Mucosa of stomach (tissue), 1 donor: ENCODE data around the gene HSD11B2.

ENCODE experiments used
- H3K27me3 ChIP-seq: one replicate; pipeline ENCODE4 v1.7.0; 2013; ENCODE audit warnings: mild to moderate bottlenecking, low read length; ENCODE audit not compliant: control insufficient read depth, insufficient read depth
- H3K36me3 ChIP-seq: one replicate; pipeline ENCODE4 v1.7.0; 2013; ENCODE audit warnings: low read length; ENCODE audit not compliant: control insufficient read depth, insufficient read depth
- H3K4me1 ChIP-seq: one replicate; pipeline ENCODE4 v1.7.0; 2013; ENCODE audit warnings: mild to moderate bottlenecking, low read length; ENCODE audit not compliant: control insufficient read depth, insufficient read depth
- H3K4me3 ChIP-seq: one replicate; pipeline ENCODE4 v1.7.0; 2013; ENCODE audit warnings: low read length
- H3K9ac ChIP-seq: one replicate; pipeline ENCODE4 v1.7.0; 2013; ENCODE audit warnings: mild to moderate bottlenecking, low read length, moderate library complexity
- H3K9me3 ChIP-seq: one replicate; pipeline ENCODE4 v1.7.0; 2013; ENCODE audit warnings: mild to moderate bottlenecking, low read length, moderate library complexity; ENCODE audit not compliant: control insufficient read depth
- donor health status: Pancreatic carcinoma.

HSD11B2 gene

GRCh38 chr16:67392301-67393059 is 38.4 kb upstream of the HSD11B2 start:
- peaks cover 6% of the 10 kb centered on the region for H3K27me3 ChIP-seq
- no peaks in the 10 kb centered on the region for H3K9me3 ChIP-seq
- H3K4me1 ChIP-seq: peaks cover 61% of the 10 kb centered on the region
- H3K9ac ChIP-seq: peak overlapping the region; percentile 72
- no peaks in the 10 kb centered on the region for H3K36me3 ChIP-seq
- peak overlapping the region; percentile 85 for H3K4me3 ChIP-seq

DNA sequence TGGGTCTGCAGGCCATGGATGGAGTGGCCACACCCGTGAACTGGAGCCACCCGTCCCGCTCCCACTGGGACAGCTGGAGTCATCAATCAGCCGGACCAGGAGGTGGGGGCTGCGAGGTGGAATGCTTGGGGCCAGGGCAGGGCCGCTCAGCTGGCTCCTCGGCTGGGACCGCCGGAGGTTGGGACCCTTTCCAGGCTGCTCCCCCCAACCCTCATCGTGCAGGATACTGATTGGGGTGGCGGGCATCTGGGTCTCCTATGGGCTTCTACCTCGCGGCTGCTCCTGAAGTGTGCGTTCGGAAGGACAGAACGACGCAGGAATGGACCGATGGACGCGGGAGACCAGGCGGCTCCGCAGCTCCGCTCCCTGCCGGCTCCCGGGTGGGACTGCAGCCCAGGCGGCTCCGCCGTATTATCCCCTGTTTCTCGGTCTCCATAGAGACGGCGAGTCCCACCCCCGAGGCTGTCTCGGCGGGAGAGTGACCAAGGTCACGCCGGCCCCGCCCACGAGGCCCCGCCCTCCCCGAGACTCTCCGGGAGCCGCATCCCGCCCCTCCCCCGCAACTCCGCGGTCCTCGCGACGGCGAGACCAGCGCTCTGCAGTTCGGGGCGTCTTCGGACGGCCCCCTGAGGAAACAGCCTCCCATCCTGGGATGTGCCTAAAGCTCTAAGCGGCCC is 37.7 kb upstream of the HSD11B2 start, which contains the start of gene TPPP3:
Gene TPPP3 (minus strand): TSS at position 388 of the 677 bp plus-strand sequence. CDS start 2,387 bp downstream, outside the sequence.
- no peaks in the 10 kb centered on the region for H3K36me3 ChIP-seq
- H3K4me1 ChIP-seq: peaks cover 62% of the 10 kb centered on the region
- H3K9me3 ChIP-seq: no peaks in the 10 kb centered on the region
- peaks cover 6% of the 10 kb centered on the region for H3K27me3 ChIP-seq
- H3K4me3 ChIP-seq: peak within 1 kb of the TSS; percentile 85
- H3K9ac ChIP-seq: peak within 1 kb of the TSS; percentile 72

GRCh38 chr16:67393788-67394154 is 37.1 kb upstream of the HSD11B2 start:
- Histone ChIP-seq H3K9ac (peak overlapping the region; percentile 72), H3K4me3 (peak overlapping the region; percentile 63), H3K27me3 (peaks cover 6% of the 10 kb centered on the region), H3K36me3 (no peaks in the 10 kb centered on the region), H3K9me3 (no peaks in the 10 kb centered on the region), H3K4me1 (peaks cover 62% of the 10 kb centered on the region)

DNA sequence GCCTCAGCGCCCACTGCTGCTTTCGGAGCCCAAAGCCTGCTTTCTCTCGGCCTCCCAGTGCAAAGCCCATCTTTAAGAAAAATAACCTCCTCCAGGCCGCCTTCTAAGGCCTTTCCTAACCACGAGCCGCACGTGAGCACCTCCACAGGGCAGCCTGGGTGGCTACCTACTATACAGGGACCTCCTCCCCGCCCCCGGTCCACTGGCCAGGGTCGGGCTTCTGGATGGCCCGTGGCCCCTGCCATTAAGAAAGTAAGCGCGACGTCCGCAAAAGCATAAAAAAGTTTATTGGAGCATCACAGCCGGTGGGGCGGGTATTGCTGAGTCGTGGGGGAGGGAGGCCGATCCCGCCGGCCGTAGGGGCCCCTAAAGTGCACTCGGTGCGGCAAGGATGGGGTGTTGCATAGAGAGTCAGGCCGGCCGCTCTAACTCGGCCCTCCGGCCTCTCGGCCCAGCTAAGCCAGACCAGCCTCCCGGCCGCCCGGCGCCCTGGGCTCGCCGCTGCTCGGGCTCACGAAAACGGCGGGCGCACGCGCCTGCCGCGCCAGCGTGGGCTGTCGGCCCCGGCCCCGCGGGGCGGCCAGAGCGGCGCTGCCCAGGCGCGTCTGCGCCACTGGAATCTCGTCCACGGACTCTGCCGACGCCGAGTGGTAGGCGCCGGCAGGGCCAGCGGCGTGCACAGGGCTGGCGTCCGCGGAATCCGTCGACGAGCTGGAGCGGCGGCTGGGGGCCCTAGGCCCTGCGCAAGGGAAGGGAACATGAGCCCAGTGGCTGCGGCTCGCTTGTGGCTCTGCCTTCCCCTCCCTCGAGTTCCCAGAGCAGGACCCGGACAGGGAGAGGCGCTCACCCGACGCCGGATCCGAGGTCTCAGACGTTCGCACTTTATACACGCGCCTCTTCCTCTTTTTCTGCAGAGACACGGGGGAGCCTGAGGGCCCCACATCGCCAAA is 36.5 kb upstream of the HSD11B2 start:
- Histone ChIP-seq H3K4me1 (peaks cover 66% of the 10 kb centered on the region), H3K36me3 (no peaks in the 10 kb centered on the region), H3K9me3 (no peaks in the 10 kb centered on the region), H3K27me3 (peaks cover 6% of the 10 kb centered on the region), H3K9ac (peak overlapping the region; percentile 72), H3K4me3 (no peak overlapping the region)

GRCh38 chr16:67395105-67395457 is 35.8 kb upstream of the HSD11B2 start:
- H3K9me3 ChIP-seq: no peaks in the 10 kb centered on the region
- peaks cover 72% of the 10 kb centered on the region for H3K4me1 ChIP-seq
- no peaks in the 10 kb centered on the region for H3K36me3 ChIP-seq
- no peak overlapping the region for H3K4me3 ChIP-seq
- H3K27me3 ChIP-seq: peaks cover 6% of the 10 kb centered on the region
- H3K9ac ChIP-seq: peak overlapping the region; percentile 1

DNA sequence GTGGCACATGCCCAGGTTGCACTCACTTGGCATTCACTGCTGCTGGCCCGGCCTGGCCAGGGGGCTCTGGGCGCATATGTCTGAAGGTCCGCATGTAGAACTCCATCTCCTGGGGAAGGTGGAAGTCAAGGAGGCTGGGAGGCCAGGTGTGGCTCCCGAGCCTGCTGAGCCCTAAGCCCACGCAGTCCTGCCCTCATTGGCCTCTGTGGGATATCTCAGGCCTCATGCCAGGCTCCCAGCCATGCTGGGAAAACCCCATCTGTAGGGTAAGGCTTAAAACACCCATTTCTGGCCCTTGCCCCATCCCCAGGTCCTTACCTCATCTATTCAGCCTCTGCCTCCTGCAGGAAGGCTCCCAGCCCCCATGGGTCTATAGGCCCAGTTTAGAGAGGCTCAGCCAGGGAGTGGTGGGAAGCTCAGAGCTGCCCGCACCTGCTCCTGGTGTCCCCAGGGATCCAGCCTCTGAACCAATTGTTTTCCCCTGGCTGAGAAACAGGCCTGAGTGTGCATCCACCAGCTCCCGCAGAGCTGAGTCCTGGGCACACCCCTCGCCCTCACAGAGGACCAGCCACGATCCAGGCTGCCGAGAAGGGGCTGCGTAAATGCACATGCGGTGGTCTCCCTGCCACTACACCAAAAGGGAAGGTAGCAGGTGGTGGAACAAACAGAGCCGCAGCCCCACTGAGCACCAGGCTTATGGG is 35.3 kb upstream of the HSD11B2 start:
- Histone ChIP-seq H3K9me3 (no peaks in the 10 kb centered on the region), H3K4me1 (peaks cover 72% of the 10 kb centered on the region), H3K36me3 (no peaks in the 10 kb centered on the region), H3K4me3 (no peak overlapping the region), H3K27me3 (peaks cover 6% of the 10 kb centered on the region), H3K9ac (peak overlapping the region; percentile 51)

- Histone ChIP-seq H3K4me3 (no peak overlapping the region), H3K9ac (peak overlapping the region; percentile 51)
These were observed 34.5 kb upstream of the HSD11B2 start for GRCh38 chr16:67396159-67397035.

GRCh38 chr16:67397036-67397801 is 33.7 kb upstream of the HSD11B2 start:
- Histone ChIP-seq H3K27me3 (peaks cover 6% of the 10 kb centered on the region), H3K36me3 (no peaks in the 10 kb centered on the region), H3K9ac (peak overlapping the region; percentile 51), H3K9me3 (no peaks in the 10 kb centered on the region), H3K4me3 (no peak overlapping the region), H3K4me1 (peaks cover 58% of the 10 kb centered on the region)

More at GRCh38 chr16:67396159-67397035, 34.5 kb upstream of the HSD11B2 start:
- H3K36me3 ChIP-seq: no peaks in the 10 kb centered on the region
- H3K9me3 ChIP-seq: no peaks in the 10 kb centered on the region
- H3K4me1 ChIP-seq: peaks cover 66% of the 10 kb centered on the region
- peaks cover 6% of the 10 kb centered on the region for H3K27me3 ChIP-seq

GRCh38 chr16:67397812-67398545 is 32.9 kb upstream of the HSD11B2 start:
- H3K9me3 ChIP-seq: no peaks in the 10 kb centered on the region
- H3K27me3 ChIP-seq: peaks cover 6% of the 10 kb centered on the region
- no peak overlapping the region for H3K9ac ChIP-seq
- H3K4me3 ChIP-seq: no peak overlapping the region
- H3K4me1 ChIP-seq: peaks cover 50% of the 10 kb centered on the region
- H3K36me3 ChIP-seq: no peaks in the 10 kb centered on the region
